ENCODE data around the gene WFDC8. TPM values are rescaled to one million over a fixed set of nuclear protein-coding genes. Genes with fewer than 3 reads are reported as not detected.

WFDC8 gene
- total RNA-seq, 2 donors from 2014 or later: not detected

GRCh38 chr20:45611054-45611453, 32.0 kb upstream of the WFDC8 start:
- DNase-seq: no peak

GRCh38 chr20:45607810-45608209, 28.7 kb upstream of the WFDC8 start:
- Histone ChIP-seq H3K36me3 (replicated peaks in 1 of 2; ENCODE audit: insufficient read depth in 1 of 2, low read depth in 2 of 2) (no peaks in the 10 kb centered on the region), H3K27me3 (no peaks in the 10 kb centered on the region), H3K4me1 (no peaks in the 10 kb centered on the region), H3K27ac (no peak overlapping the region), H3K9me3 (peaks cover 0 to 7% (median 0%) of the 10 kb centered on the region in 3 donors), H3K4me3 (no peak overlapping the region)
- DNase-seq: no peak
- intact Hi-C loops (cut with DNase I): no loop called here
- no peak for ATAC-seq
- WGBS, 2 donors: 64 to 89% methylated on average over 1 of the region's 1 CpG
- TF ChIP-seq POLR2A (IDR thresholded peaks at IDR 0.05) (no peak), CTCF (IDR thresholded peaks at IDR 0.05) (no peak)

More at GRCh38 chr20:45611054-45611453, 32.0 kb upstream of the WFDC8 start:
- WGBS, 2 donors: 50 to 67% methylated on average over 4 of the region's 4 CpGs
- Histone ChIP-seq H3K36me3 (replicated peaks in 1 of 2; ENCODE audit: insufficient read depth in 1 of 2, low read depth in 2 of 2) (no peaks in the 10 kb centered on the region), H3K27ac (no peak overlapping the region), H3K27me3 (no peaks in the 10 kb centered on the region), H3K4me3 (no peak overlapping the region), H3K9me3 (peaks cover 0 to 7% (median 0%) of the 10 kb centered on the region in 3 donors), H3K4me1 (no peaks in the 10 kb centered on the region)
- intact Hi-C loops (cut with DNase I): no loop called here
- no peak for TF ChIP-seq CTCF (IDR thresholded peaks at IDR 0.05)
- no peak for TF ChIP-seq POLR2A (IDR thresholded peaks at IDR 0.05)
- no peak for ATAC-seq

GRCh38 chr20:45595235-45595634, 16.2 kb upstream of the WFDC8 start:
- ATAC-seq: no peak
- H3K4me1 ChIP-seq: no peaks in the 10 kb centered on the region
- H3K27me3 ChIP-seq: no peaks in the 10 kb centered on the region
- TF ChIP-seq POLR2A (IDR thresholded peaks at IDR 0.05): no peak
- no peaks in the 10 kb centered on the region for H3K36me3 ChIP-seq (replicated peaks in 1 of 2; ENCODE audit: insufficient read depth in 1 of 2, low read depth in 2 of 2)
- H3K27ac ChIP-seq: no peak overlapping the region
- H3K9me3 ChIP-seq: no peaks in the 10 kb centered on the region
- intact Hi-C loops (cut with DNase I): no loop called here
- H3K4me3 ChIP-seq: no peak overlapping the region
- peak in 1 of 4 donors; percentile 5 for DNase-seq
- 27 to 29% methylated on average over 1 of the region's 1 CpG for WGBS, 2 donors

- no peak overlapping the region for H3K27ac ChIP-seq
- H3K4me1 ChIP-seq: no peaks in the 10 kb centered on the region
- no peaks in the 10 kb centered on the region for H3K36me3 ChIP-seq (replicated peaks in 1 of 2; ENCODE audit: insufficient read depth in 1 of 2, low read depth in 2 of 2)
- no peak overlapping the region for H3K4me3 ChIP-seq
- WGBS, 2 donors: 41 to 45% methylated on average over 1 of the region's 1 CpG
- TF ChIP-seq CTCF (IDR thresholded peaks at IDR 0.05) (no peak), POLR2A (IDR thresholded peaks at IDR 0.05) (no peak)
- no peaks in the 10 kb centered on the region for H3K9me3 ChIP-seq
- no peaks in the 10 kb centered on the region for H3K27me3 ChIP-seq
- DNase-seq (no peak), ATAC-seq (no peak)
- intact Hi-C loops (cut with DNase I): no loop called here
Observed at GRCh38 chr20:45593498-45593897, 14.4 kb upstream of the WFDC8 start.

- H3K27ac ChIP-seq: no peak overlapping the region
- no peak for ATAC-seq
- no peaks in the 10 kb centered on the region for H3K9me3 ChIP-seq
- WGBS, 2 donors: 46 to 49% methylated on average over 5 of the region's 5 CpGs
- H3K4me1 ChIP-seq: no peaks in the 10 kb centered on the region
- TF ChIP-seq POLR2A (IDR thresholded peaks at IDR 0.05): no peak
- peak in 6 of 7 experiments; percentile 8 to 67 (median 40) for TF ChIP-seq CTCF (IDR thresholded peaks at IDR 0.05)
- intact Hi-C loops (cut with DNase I): no loop called here
- H3K36me3 ChIP-seq (replicated peaks in 1 of 2; ENCODE audit: insufficient read depth in 1 of 2, low read depth in 2 of 2): no peaks in the 10 kb centered on the region
- no peak overlapping the region for H3K4me3 ChIP-seq
- H3K27me3 ChIP-seq: no peaks in the 10 kb centered on the region
- DNase-seq: peak in 2 of 4 donors; percentile 7 to 17
Observed at GRCh38 chr20:45592574-45593189, 13.6 kb upstream of the WFDC8 start.
